WTC11 (cell line): Measurements from ENCODE around the gene TMEM151B. TPM values are rescaled to one million over a fixed set of nuclear protein-coding genes. Genes with fewer than 3 reads are reported as not detected.

Source experiments
- ATAC-seq: fragments of 200-7000 bp; cut with Tn5 transposase; 2 replicates; pipeline ENCODE4 v1.10.0; 2021; ENCODE audit warnings: mild to moderate bottlenecking, moderate library complexity
- CTCF ChIA-PET: fragments of 300-600 bp; sonication (Branson Sonifier 250); formaldehyde crosslinking; loops from one replicate; lab custom pipeline; 2021; ENCODE audit warnings: antibody characterized with exemption; lab: Charles Lee
- POLR2A ChIA-PET: fragments of 350-600 bp; sonication (Branson Sonifier 250); formaldehyde crosslinking; loops from one replicate; lab custom pipeline; 2021; ENCODE audit warnings: antibody characterized with exemption; lab: Charles Lee
- DNase-seq: peaks from one replicate; pipeline ENCODE4 v3.0.0; 2021; ENCODE audit warnings: low spot score
- H3K27ac Mint-ChIP-seq: 2 replicates; pipeline ENCODE4 v1.8.0; 2021; ENCODE audit warnings: mixed read lengths
- H3K27me3 Mint-ChIP-seq: 2 replicates; pipeline ENCODE4 v1.8.0; 2021; ENCODE audit warnings: low read depth, mild to moderate bottlenecking, moderate library complexity, mixed read lengths
- H3K36me3 Mint-ChIP-seq: 2 replicates; pipeline ENCODE4 v1.8.0; 2021; ENCODE audit warnings: mixed read lengths
- H3K4me1 Mint-ChIP-seq: 2 replicates; pipeline ENCODE4 v1.8.0; 2022; ENCODE audit warnings: mixed read lengths
- H3K4me3 Mint-ChIP-seq: 2 replicates; pipeline ENCODE4 v1.8.0; 2021; ENCODE audit warnings: mild to moderate bottlenecking, moderate library complexity, mixed read lengths
- H3K9me3 Mint-ChIP-seq: 2 replicates; pipeline ENCODE4 v1.8.0; 2021; ENCODE audit warnings: mixed read lengths
- FOXP4 ChIP-seq: sonication (generic); formaldehyde crosslinking; IDR thresholded peaks from 2 replicates; pipeline ENCODE4 v1.8.0; 2022; ENCODE audit warnings: mild to moderate bottlenecking, missing genetic modification reagents
- JUN ChIP-seq: sonication (generic); formaldehyde crosslinking; IDR thresholded peaks from 2 replicates; pipeline ENCODE4 v1.8.0; 2023; ENCODE audit warnings: mild to moderate bottlenecking, missing genetic modification reagents
- MLX ChIP-seq: sonication (generic); formaldehyde crosslinking; IDR thresholded peaks from 2 replicates; pipeline ENCODE4 v1.8.1; 2023; ENCODE audit warnings: mild to moderate bottlenecking, missing genetic modification reagents, moderate library complexity
- MXD4 ChIP-seq: fragments of 250-450 bp; sonication (Bioruptor Pico); IDR thresholded peaks from 2 replicates; pipeline ENCODE4 v1.8.0; 2021; ENCODE audit warnings: mild to moderate bottlenecking, moderate library complexity, borderline replicate concordance
- NR3C1 ChIP-seq: sonication (generic); formaldehyde crosslinking; conservative IDR thresholded peaks from 2 replicates; pipeline ENCODE4 v1.8.1; 2023; ENCODE audit warnings: low read depth, mild to moderate bottlenecking, missing genetic modification reagents
- RELA ChIP-seq: sonication (generic); formaldehyde crosslinking; IDR thresholded peaks from 2 replicates; pipeline ENCODE4 v1.8.1; 2022; ENCODE audit warnings: missing genetic modification reagents, mild to moderate bottlenecking, borderline replicate concordance
- SMAD3 ChIP-seq: sonication (generic); formaldehyde crosslinking; IDR thresholded peaks from 2 replicates; pipeline ENCODE4 v1.8.0; 2022; ENCODE audit warnings: missing genetic modification reagents, mild to moderate bottlenecking, borderline replicate concordance
- TCF7 ChIP-seq: sonication (generic); formaldehyde crosslinking; IDR thresholded peaks from 2 replicates; pipeline ENCODE4 v1.8.0; 2022; ENCODE audit warnings: mild to moderate bottlenecking, low read depth, missing genetic modification reagents, moderate library complexity
- USF2 ChIP-seq: sonication (generic); formaldehyde crosslinking; IDR thresholded peaks from 2 replicates; pipeline ENCODE4 v1.8.1; 2023; ENCODE audit warnings: mild to moderate bottlenecking, missing genetic modification reagents, moderate library complexity
- ZMAT4 ChIP-seq: fragments of 250-450 bp; sonication (Bioruptor Pico); IDR thresholded peaks from 2 replicates; pipeline ENCODE4 v1.9.0; 2021; ENCODE audit warnings: mild to moderate bottlenecking
- ZNF281 ChIP-seq: sonication (generic); formaldehyde crosslinking; IDR thresholded peaks from 2 replicates; pipeline ENCODE4 v1.8.0; 2023; ENCODE audit warnings: mild to moderate bottlenecking, missing genetic modification reagents
- total RNA-seq: library from RNA; stranded (reverse); gene quantifications from 3 replicates; pipeline ENCODE4 v1.2.3, GENCODE V29; 2021
- TF ChIP-seq, protein P1 (sequence below): sonication (generic); formaldehyde crosslinking; conservative IDR thresholded peaks from 2 replicates; pipeline ENCODE4 v1.8.1; 2022; ENCODE audit warnings: mild to moderate bottlenecking, missing genetic modification reagents
- TF ChIP-seq, protein P2 (sequence below): fragments of 250-450 bp; sonication (Bioruptor Pico); IDR thresholded peaks from 2 replicates; pipeline ENCODE4 v1.9.0; 2021; ENCODE audit warnings: mild to moderate bottlenecking
- TF ChIP-seq, protein P3 (sequence below): fragments of 250-450 bp; sonication (Bioruptor Pico); IDR thresholded peaks from 2 replicates; pipeline ENCODE4 v1.9.0; 2021; ENCODE audit warnings: moderate library complexity, mild to moderate bottlenecking, inconsistent platforms, borderline replicate concordance
- TF ChIP-seq, protein P4 (sequence below): sonication (generic); formaldehyde crosslinking; IDR thresholded peaks from 2 replicates; pipeline ENCODE4 v1.8.1; 2023; ENCODE audit warnings: mild to moderate bottlenecking, missing genetic modification reagents
- TF ChIP-seq, protein P5 (sequence below): fragments of 250-450 bp; sonication (Bioruptor Pico); IDR thresholded peaks from 2 replicates; pipeline ENCODE4 v1.8.0; 2021; ENCODE audit warnings: mild to moderate bottlenecking

Gene TMEM151B
- total RNA-seq, 1 experiment from 2014 or later = 5.5 TPM

DNA sequence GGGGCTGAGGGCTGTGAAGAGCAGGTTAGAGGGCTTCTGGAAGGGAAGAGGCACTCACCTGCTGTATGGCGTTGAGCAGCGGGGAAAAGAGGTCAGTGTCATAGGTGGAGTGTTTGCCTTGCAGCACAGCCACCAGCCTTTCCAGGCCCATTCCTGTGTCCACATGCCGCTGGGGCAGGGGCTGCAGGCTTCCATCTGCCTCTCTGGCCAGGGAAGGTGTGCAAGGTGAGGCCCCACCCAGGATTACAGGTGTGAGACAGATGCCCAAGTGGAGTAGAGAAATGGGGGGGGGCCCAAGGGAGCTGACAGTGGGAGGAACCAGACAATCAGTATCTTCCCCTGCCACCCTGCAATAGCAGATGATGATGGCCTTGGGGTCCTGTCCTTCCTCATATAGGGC is 40.0 kb downstream of the TMEM151B start:
- ATAC-seq = no peak
- POLR2A ChIA-PET = no interaction called here
- no peak for DNase-seq
- TF ChIP-seq RELA (CRISPR knock-in tag) (no peak), ZNF281 (CRISPR knock-in tag) (no peak), MXD4 (CRISPR knock-in tag) (no peak), SMAD3 (no peak), USF2 (CRISPR knock-in tag) (no peak), JUN (no peak), MLX (CRISPR knock-in tag) (no peak), TCF7 (CRISPR knock-in tag) (no peak), FOXP4 (CRISPR knock-in tag) (no peak), ZMAT4 (CRISPR knock-in tag) (no peak), NR3C1 (CRISPR knock-in tag) (no peak)
- TF ChIP-seq, protein P1, sequence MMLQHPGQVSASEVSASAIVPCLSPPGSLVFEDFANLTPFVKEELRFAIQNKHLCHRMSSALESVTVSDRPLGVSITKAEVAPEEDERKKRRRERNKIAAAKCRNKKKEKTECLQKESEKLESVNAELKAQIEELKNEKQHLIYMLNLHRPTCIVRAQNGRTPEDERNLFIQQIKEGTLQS (CRISPR knock-in tag) = no peak
- TF ChIP-seq, protein P2, sequence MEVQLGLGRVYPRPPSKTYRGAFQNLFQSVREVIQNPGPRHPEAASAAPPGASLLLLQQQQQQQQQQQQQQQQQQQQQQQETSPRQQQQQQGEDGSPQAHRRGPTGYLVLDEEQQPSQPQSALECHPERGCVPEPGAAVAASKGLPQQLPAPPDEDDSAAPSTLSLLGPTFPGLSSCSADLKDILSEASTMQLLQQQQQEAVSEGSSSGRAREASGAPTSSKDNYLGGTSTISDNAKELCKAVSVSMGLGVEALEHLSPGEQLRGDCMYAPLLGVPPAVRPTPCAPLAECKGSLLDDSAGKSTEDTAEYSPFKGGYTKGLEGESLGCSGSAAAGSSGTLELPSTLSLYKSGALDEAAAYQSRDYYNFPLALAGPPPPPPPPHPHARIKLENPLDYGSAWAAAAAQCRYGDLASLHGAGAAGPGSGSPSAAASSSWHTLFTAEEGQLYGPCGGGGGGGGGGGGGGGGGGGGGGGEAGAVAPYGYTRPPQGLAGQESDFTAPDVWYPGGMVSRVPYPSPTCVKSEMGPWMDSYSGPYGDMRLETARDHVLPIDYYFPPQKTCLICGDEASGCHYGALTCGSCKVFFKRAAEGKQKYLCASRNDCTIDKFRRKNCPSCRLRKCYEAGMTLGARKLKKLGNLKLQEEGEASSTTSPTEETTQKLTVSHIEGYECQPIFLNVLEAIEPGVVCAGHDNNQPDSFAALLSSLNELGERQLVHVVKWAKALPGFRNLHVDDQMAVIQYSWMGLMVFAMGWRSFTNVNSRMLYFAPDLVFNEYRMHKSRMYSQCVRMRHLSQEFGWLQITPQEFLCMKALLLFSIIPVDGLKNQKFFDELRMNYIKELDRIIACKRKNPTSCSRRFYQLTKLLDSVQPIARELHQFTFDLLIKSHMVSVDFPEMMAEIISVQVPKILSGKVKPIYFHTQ (CRISPR knock-in tag) = no peak
- TF ChIP-seq, protein P3, sequence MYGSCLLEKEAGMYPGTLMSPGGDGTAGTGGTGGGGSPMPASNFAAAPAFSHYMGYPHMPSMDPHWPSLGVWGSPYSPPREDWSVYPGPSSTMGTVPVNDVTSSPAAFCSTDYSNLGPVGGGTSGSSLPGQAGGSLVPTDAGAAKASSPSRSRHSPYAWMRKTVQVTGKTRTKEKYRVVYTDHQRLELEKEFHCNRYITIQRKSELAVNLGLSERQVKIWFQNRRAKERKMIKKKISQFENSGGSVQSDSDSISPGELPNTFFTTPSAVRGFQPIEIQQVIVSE = no peak
- TF ChIP-seq, protein P4, sequence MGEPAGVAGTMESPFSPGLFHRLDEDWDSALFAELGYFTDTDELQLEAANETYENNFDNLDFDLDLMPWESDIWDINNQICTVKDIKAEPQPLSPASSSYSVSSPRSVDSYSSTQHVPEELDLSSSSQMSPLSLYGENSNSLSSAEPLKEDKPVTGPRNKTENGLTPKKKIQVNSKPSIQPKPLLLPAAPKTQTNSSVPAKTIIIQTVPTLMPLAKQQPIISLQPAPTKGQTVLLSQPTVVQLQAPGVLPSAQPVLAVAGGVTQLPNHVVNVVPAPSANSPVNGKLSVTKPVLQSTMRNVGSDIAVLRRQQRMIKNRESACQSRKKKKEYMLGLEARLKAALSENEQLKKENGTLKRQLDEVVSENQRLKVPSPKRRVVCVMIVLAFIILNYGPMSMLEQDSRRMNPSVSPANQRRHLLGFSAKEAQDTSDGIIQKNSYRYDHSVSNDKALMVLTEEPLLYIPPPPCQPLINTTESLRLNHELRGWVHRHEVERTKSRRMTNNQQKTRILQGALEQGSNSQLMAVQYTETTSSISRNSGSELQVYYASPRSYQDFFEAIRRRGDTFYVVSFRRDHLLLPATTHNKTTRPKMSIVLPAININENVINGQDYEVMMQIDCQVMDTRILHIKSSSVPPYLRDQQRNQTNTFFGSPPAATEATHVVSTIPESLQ (CRISPR knock-in tag) = no peak
- TF ChIP-seq, protein P5, sequence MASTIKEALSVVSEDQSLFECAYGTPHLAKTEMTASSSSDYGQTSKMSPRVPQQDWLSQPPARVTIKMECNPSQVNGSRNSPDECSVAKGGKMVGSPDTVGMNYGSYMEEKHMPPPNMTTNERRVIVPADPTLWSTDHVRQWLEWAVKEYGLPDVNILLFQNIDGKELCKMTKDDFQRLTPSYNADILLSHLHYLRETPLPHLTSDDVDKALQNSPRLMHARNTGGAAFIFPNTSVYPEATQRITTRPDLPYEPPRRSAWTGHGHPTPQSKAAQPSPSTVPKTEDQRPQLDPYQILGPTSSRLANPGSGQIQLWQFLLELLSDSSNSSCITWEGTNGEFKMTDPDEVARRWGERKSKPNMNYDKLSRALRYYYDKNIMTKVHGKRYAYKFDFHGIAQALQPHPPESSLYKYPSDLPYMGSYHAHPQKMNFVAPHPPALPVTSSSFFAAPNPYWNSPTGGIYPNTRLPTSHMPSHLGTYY = no peak
- peaks cover 8% of the 10 kb centered on the region for H3K4me1 Mint-ChIP-seq
- H3K27ac Mint-ChIP-seq = no peak overlapping the region
- H3K4me3 Mint-ChIP-seq = no peak overlapping the region
- CTCF ChIA-PET = interaction anchor here (1.5 kb wide), 1 partner anchor 53 kb away, joined by 5 read pairs; the partner anchor contains the start of gene SLC35B2
- peaks cover 54% of the 10 kb centered on the region for H3K36me3 Mint-ChIP-seq
- no peaks in the 10 kb centered on the region for H3K27me3 Mint-ChIP-seq
- no peaks in the 10 kb centered on the region for H3K9me3 Mint-ChIP-seq
